ENCODE data around the gene BBOF1. TPM values are rescaled to one million over a fixed set of nuclear protein-coding genes. Genes with fewer than 3 reads are reported as not detected.

The BBOF1 gene
- total and polyA plus RNA-seq, 9 of the 15 experiments (the other 6 are each of a cell fraction or from before 2014, with no cell fraction given), result 1.3 to 4.9 (median 4.2) TPM

DNA sequence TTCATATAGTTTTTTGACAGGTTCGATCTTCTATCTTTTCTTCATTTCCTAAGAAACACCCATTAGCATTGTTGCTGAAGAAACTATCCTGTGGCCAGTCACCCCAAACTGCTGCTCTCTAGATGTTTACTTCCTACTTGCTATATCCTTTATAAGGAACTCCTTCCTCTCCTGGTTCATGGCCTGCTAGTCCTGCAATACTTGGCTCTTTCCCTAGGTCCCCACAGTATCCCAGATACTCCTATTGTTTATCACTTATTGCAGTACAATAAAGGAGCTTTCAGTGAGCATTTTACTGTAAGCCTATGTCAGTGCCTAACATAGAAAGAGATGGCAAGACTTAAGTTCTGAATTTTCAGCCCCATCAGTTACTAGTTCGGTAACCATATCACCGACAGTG lies 62.3 kb downstream of the BBOF1 start:
- intact Hi-C loops (cut with micrococcal nuclease) (no loop called here), in situ Hi-C loops (cut with MboI) (no loop called here)
- H4K20me1 ChIP-seq (replicated peaks; ENCODE audit: control insufficient read depth, insufficient read depth, low read length), result no peaks in the 10 kb centered on the region
- no peak overlapping the region for H3K4me2 ChIP-seq (ENCODE audit: insufficient read depth, low read length)
- no peaks in the 10 kb centered on the region for H3K9me3 ChIP-seq (replicated peaks; ENCODE audit: control insufficient read depth, insufficient read depth, low read depth, low read length)
- no TSS peak for BruUV-seq (replicated peaks)
- no peaks in the 10 kb centered on the region for H3K27me3 ChIP-seq (ENCODE audit: control insufficient read depth in 2 of 2, insufficient read depth in 2 of 2, low read length in 2 of 2)
- WGBS (ENCODE audit: insufficient coverage, low coverage, missing lambda C conversion rate), result 59% methylated on average over 3 of the region's 3 CpGs
- no peak for TF ChIP-seq ZNF316 (IDR thresholded peaks at IDR 0.05)
- ATAC-seq (no peak), DNase-seq (ENCODE audit: extremely low read depth in 1 of 4, low spot score in 3 of 4) (no peak), FAIRE-seq (no peak)
- H3K27ac ChIP-seq (ENCODE audit: extremely low read depth, low read depth, low read length), result no peak overlapping the region
- H3K4me1 ChIP-seq (replicated peaks in 1 of 2; ENCODE audit: control insufficient read depth in 2 of 2, insufficient read depth in 2 of 2, low read length in 2 of 2), result peaks cover 10 to 17% of the 10 kb centered on the region in 2 experiments; a peak in 4 of 5 replicates
- no peak overlapping the region for H3K9ac ChIP-seq (ENCODE audit: insufficient read depth in 1 of 2, low read depth in 2 of 2, low read length in 2 of 2)
- ChIA-PET CTCF (ENCODE audit: low intra/inter-chr PET ratio) (no interaction called here), POLR2A (interaction anchor here (0.7 kb wide), 1 partner anchor 199 kb away, joined by 3 read pairs; no protein-coding TSS in a partner anchor)
- no peak overlapping the region for H2AFZ ChIP-seq (ENCODE audit: low read depth, low read length)
- no peak overlapping the region for H3K4me3 ChIP-seq
- no peaks in the 10 kb centered on the region for H3K36me3 ChIP-seq (ENCODE audit: control insufficient read depth, insufficient read depth, low read length)
- H3K9me1 ChIP-seq (ENCODE audit: control insufficient read depth, insufficient read depth, low read length), result no peaks in the 10 kb centered on the region
- H3K79me2 ChIP-seq (ENCODE audit: control insufficient read depth, insufficient read depth, low read length), result peaks cover 22% of the 10 kb centered on the region

DNA sequence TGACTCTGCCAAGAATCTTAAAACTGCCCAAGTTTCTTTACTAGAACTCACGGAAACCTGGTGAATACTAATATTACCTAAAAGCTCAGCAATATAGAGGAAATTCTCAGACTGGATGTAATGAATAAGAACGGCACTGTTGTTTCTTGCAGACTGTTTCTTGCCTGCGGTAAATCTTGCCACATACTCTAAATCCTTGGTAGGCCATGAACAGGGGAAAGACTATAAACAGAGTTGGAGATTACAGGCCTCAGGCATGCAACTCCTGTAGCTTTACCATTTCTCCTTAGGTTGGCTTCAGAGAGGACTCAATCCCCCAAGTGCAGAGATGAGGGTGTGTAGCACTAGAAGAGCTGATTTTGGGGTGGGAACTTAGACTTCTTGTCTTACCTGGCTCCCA lies 64.0 kb downstream of the BBOF1 start:
- BruUV-seq (replicated peaks), result no TSS peak
- 64% methylated on average over 3 of the region's 3 CpGs for WGBS (ENCODE audit: insufficient coverage, low coverage, missing lambda C conversion rate)
- Histone ChIP-seq H4K20me1 (replicated peaks; ENCODE audit: control insufficient read depth, insufficient read depth, low read length) (no peaks in the 10 kb centered on the region), H3K4me3 (peak overlapping the region; percentile 90; the same call in 1 of the 2 replicates), H3K79me2 (ENCODE audit: control insufficient read depth, insufficient read depth, low read length) (peaks cover 25% of the 10 kb centered on the region), H2AFZ (ENCODE audit: low read depth, low read length) (0 out of 2 replicates have a peak overlapping the region, but pooled peaks have one; percentile 92), H3K4me2 (ENCODE audit: insufficient read depth, low read length) (peak overlapping the region; percentile 93), H3K9ac (ENCODE audit: insufficient read depth in 1 of 2, low read depth in 2 of 2, low read length in 2 of 2) (peak overlapping the region in 1 of 2 experiments; percentile 81; a peak in 2 of 4 replicates), H3K27me3 (ENCODE audit: control insufficient read depth in 2 of 2, insufficient read depth in 2 of 2, low read length in 2 of 2) (no peaks in the 10 kb centered on the region), H3K9me1 (ENCODE audit: control insufficient read depth, insufficient read depth, low read length) (no peaks in the 10 kb centered on the region), H3K9me3 (replicated peaks; ENCODE audit: control insufficient read depth, insufficient read depth, low read depth, low read length) (no peaks in the 10 kb centered on the region), H3K36me3 (ENCODE audit: control insufficient read depth, insufficient read depth, low read length) (no peaks in the 10 kb centered on the region), H3K4me1 (replicated peaks in 1 of 2; ENCODE audit: control insufficient read depth in 2 of 2, insufficient read depth in 2 of 2, low read length in 2 of 2) (peaks cover 6 to 10% of the 10 kb centered on the region in 2 experiments; a peak in 3 of 5 replicates), H3K27ac (ENCODE audit: extremely low read depth, low read depth, low read length) (no peak overlapping the region)
- in situ Hi-C loops (cut with MboI), result no loop called here
- FAIRE-seq, result no peak
- ChIA-PET POLR2A (interaction anchor here (1.8 kb wide), 1 partner anchor 10 kb away, joined by 7 read pairs; no protein-coding TSS in a partner anchor), CTCF (ENCODE audit: low intra/inter-chr PET ratio) (no interaction called here)
- ATAC-seq, result no peak
- intact Hi-C loops (cut with micrococcal nuclease), result no loop called here
- DNase-seq (ENCODE audit: extremely low read depth in 1 of 4, low spot score in 3 of 4), result no peak
- no peak for TF ChIP-seq RBM17 (IDR thresholded peaks at IDR 0.05; ENCODE audit: borderline replicate concordance, low read depth, low read length)
- TF ChIP-seq ZBTB40 (IDR thresholded peaks at IDR 0.05), result no peak
- TF ChIP-seq ZBTB40 (CRISPR knock-in tag; IDR thresholded peaks at IDR 0.05), result no peak
- TF ChIP-seq CREB3 (tag; conservative IDR thresholded peaks at IDR 0.05; ENCODE audit: low read depth), result no peak
- TF ChIP-seq ZNF668 (CRISPR knock-in tag; IDR thresholded peaks at IDR 0.05), result no peak

All from K562 (cell line).